OCI-LY7 (cell line): ENCODE results near the gene AGO1.

ENCODE experiments used
- CTCF ChIP-seq: fragments of 200-600 bp; sonication (generic); conservative IDR thresholded peaks from 2 replicates; pipeline ENCODE4 v1.5.1; 2014; ENCODE audit warnings: mild to moderate bottlenecking, antibody characterized with exemption, low read length, moderate library complexity, mixed read lengths
- EZH2phosphoT487 ChIP-seq: fragments of 200-600 bp; sonication (generic); IDR thresholded peaks from 2 replicates; pipeline ENCODE4 v1.6.1; 2018; ENCODE audit warnings: low read depth, borderline replicate concordance, mild to moderate bottlenecking, mixed run types, antibody characterized with exemption, low read length, moderate library complexity, mixed read lengths

DNA sequence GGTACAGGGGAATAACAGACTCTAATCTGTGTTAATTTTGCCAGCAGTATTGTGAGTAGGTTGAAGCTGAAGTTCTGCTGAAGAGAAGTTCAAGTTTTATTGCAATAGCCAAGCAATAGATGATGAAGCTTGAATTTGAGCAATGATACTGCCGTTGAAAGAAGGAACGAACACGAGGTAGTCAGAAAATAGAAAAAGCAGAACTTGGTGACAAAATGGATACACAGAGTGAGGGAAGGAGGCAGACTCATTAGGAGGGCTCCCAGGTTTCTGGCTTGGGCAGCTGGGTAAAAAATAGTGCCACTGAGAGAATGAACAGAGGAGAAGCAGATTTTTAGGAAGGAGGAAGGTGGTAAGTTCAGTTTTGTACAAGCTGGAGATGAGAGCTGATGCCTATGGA, 22.3 kb upstream of the AGO1 start:
- TF ChIP-seq CTCF: no peak
- no peak for TF ChIP-seq EZH2phosphoT487
